ENCODE results near the gene LY6G6C.

LY6G6C gene

GRCh38 chr6:31705931-31706330, 15.6 kb downstream of the LY6G6C start:
- DNase-seq (ENCODE audit: low read depth) = no peak

DNA sequence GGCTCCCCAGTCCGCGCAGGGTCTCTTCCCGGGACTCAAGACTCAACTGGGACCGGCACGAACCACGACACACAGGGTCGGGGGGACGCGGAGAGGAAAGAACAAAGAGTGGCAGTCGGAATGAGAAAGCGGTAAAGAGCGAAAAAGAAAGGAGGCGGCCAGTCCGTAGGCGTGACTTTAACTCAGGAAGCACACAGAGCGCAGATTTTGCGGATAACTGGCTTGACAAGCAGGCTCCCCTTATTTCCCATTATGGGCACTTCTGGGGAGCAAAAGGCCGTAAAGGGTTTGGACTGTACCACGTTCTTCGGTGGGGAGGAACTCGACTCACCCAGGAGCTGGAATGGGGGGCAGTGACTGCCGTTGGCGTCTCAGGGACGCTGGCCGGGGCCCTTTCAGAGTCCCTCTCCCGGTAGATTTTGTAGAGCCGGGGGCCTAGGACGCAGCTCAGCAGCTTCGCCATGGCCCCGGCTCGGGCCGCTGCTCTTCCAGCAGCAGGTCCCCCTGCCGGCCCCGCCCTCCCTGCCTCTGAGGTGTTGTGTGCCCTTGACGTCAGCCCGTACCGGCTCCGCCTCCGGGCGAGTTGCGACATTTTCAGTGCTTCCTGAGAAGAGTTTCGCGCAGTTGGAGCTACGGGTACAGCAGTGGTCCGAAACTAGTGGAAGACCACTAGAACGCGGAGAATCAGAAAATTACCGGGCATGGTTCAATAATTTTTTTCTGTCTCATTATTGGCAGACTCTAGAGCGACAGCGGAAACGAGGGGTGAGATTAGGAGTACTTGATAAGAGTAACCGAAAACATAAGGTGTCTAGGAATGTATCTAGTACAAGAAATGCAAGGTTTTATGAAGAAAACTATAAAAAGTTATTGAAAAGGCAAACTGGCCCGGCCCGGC, 18.5 kb downstream of the LY6G6C start, which contains the start of gene ABHD16A:
Gene ABHD16A, minus strand, starts transcription at position 506 of the 898 bp plus-strand sequence. Its CDS starts 43 bp downstream, at position 463.
- peak; percentile 95 for DNase-seq (ENCODE audit: low read depth)

DNA sequence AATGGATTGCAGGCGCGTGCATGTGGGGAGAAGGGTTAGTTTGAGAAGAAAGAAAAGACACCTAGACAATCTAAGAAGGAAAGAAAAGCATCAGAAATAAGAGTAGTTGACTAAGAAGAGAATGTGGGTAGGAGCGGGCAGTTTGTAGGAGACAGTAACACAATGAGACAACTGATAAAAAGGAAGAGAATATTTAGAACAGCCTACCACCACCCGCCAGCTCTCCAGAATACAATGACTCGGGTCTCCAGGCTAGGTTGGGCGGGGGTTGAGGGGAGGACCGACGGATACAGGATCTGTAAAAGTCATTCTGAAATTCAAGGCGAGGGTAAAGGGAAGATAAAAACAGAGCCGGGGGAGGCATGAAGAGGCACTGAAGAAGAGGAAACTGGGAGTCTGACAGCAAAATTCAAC, 19.1 kb downstream of the LY6G6C start:
- DNase-seq (ENCODE audit: low read depth) = no peak

DNA sequence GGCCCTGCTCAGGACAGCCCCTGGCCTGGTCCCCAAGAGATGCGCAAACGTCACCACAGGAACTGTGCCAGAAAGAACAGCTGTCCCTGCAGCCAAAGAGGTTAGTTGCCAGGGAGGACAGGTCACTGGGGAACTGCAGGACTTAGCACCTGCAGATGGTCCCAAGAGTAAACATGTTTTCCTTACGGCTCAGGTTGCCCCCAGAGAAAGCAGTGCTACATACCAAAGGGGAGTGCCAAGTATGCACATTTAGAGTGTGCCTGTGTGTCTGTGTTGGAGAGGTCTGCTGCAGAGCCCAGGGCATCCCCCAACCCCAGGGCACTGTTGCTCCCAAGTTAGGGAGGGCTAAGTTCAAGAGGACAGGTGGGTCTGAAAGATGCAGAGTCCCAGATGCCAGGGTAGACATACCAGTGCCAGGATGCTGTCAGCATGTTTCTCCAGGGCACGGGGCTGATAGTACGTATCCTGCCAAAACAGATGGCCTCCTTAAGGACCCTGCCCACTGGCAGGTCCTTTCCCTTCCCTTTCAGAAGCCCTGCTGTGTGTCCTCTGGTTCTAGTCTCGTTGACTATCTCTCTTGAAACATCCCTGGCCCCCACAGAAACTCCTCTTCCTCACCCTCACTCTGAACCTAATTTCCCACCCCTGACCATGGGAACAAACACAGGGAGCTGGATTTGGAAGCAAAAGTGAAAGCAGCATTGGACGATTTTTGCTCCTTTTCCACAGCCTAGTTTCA, 19.7 kb downstream of the LY6G6C start:
- no peak for DNase-seq (ENCODE audit: low read depth)

DNA sequence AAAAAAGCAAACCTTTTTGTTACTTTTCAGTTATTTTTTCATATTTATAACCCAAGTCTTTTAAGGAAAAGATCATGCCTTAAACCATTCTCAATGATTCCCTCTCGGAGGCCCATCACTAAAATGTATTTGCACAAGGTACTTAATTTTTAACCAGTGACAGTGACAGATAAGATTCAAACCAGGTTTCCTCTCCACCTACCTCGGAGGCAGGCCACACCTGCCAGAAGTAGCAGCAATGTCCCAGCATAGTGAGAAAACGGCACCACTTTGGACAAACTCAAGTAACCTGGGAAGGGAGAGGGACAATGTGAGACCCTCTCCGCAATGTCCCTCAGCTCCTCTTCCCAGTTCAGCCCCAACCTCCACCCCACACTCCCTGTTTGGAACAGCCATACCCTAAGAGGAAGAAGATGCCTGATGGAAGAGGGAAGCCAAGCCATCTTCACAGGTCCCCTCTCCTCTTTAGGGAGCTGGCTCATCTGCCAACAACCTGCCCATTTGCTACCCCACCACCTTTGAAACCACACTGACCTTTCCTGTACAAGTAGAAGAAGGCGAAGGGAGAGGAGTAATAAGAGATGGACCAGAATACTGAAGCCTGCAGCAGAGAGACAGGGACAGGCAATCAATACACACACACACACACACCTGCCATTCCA, 20.7 kb downstream of the LY6G6C start:
- no peak for DNase-seq (ENCODE audit: low read depth)

DNA sequence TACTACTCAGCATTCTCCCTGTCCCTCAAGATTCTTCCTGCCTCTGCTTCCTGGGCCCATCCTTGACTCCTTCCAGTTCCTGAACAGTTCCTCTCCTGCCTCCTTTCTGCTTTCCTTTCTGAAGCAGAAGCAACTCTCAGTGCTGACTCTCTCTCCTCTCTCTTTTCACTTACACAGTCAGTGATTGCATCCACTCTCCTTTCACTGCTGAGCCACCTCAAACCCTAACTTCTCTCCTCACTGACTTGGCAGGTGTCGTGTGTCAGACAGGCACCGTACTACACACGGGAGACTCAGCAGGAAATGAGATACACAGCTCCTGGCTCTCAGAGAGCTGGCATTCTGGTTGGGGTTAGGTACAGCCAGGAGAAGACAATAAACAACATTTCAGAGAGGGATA, 24.0 kb downstream of the LY6G6C start:
- DNase-seq (ENCODE audit: low read depth) = no peak

DNA sequence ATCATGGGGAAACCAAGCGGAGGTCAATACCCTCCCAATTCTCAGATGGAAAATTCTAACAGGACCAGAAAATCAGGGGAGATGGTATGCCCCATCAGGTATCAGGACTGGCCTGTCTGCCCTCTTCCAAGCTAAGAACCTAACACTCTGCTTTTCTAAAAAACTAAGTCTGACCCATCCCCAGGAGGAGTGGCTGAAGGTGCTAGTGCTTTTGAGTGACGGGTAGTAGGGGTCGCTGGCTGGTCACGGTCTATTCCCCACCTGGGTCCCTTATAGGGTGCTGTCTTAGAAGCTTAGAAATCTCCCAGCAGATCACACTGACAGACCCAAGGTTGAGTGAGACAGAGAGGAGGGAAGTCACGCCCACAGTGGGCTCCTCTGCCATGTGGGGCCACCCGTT, 28.0 kb downstream of the LY6G6C start:
- no peak for DNase-seq (ENCODE audit: low read depth)

- no peak for DNase-seq (ENCODE audit: low read depth)
Observed at GRCh38 chr6:31692886-31693285, 28.7 kb downstream of the LY6G6C start.

DNA sequence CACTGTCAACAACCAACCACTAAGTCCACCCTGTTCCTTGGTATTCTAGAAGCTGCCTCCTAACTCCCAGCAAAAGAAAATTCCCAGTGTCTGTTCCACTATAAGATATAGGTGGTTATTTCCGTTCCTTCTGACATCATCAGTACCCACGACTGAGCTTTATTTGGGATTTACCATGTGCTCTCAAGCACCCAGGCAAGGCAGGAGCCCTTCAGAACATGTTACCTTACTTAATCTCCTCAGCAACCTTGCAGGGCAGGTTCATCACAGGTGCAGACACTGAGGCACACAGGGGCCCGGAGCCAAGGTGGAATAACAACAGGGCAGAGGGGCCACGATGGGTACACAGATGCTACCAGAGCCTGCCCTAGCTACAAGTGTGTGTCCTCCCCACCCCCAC, 29.2 kb downstream of the LY6G6C start:
- DNase-seq (ENCODE audit: low read depth) = no peak

DNA sequence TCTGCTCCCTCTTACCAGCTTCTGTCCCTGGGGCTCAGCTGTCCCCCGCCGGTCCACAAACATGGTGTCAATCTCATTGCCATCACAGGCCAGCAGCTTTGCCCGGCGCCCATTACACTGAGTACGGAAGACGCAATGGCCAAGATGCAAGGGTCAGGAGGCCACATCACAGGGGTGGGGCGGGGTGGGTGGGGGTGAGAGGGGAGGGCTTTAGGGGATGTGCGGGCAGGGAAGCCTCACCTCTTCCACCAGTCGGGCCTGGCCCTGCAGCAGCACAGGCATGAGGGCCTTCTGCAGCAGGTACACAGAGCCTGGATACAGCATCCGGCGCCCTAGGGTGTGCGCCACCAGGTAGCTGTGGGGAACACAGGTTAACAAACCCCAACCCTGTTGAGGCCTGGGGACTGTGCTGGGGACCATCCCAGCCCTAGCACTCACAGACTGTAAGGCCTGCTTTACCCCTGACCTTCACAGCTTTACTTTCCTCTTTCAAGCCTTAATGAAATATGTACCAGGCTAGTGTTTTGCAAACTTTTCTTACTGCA, 29.9 kb downstream of the LY6G6C start:
- no peak for DNase-seq (ENCODE audit: low read depth)

DNA sequence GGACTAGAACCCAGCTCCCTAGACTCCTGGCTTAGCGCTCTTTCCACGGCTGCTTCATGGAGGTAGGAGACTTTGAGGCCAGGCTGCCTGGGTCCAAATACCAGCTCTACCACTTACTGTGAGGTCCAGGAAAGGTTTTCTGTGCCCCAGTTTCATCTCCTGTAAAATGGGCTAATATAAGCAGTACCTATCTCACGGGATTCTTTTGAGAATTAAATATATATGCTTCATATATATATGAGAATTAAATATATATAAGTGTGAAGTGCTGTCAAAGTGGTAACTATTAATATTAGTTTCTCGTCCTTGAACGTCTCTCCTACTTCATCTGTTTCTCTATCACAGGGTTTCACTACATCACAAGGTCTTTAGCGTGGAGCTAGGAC, 30.5 kb downstream of the LY6G6C start:
- no peak for DNase-seq (ENCODE audit: low read depth)

DNA sequence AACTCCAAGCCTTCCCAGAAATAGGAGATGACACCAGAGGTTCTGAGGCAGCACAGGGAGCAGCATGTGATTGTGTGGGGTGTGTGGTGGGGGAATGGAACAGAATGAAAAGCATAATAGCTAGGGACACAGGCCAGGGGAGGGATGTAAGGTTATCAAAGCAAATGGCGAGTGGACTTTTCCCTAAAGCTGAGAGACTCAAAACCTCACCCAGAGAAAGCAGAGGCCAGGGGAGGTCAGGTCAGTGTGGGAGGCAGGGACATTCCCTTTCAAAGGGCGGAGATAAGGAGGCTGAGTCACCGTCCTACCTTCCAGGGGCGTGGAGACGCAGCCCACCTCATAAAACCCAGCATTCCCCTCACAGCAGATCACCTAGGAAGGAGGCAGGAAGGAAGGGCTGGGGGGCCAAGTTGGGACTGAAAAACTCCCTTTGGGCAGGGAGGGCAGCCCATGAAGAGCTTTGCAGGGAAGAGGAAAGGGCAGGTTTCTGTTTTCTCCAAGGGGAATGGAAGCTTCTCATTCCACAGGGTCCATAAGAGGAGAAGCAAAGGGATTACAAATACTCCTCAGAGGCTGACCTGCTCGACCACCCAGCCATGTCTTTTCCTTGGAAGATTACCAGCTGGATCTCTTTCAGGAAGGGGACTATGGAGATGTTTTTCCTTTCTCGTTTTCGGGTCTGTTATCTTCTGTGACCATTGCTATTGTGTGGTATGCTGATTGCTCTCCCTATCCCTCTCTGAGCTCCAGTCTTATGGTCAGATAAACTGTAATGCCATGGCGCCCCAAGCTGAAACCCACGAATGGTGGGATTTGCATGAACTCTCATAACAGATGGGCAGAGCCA, 31.1 kb downstream of the LY6G6C start:
- no peak for DNase-seq (ENCODE audit: low read depth)

GRCh38 chr6:31689249-31690110, 32.1 kb downstream of the LY6G6C start:
- DNase-seq (ENCODE audit: low read depth) = no peak

DNA sequence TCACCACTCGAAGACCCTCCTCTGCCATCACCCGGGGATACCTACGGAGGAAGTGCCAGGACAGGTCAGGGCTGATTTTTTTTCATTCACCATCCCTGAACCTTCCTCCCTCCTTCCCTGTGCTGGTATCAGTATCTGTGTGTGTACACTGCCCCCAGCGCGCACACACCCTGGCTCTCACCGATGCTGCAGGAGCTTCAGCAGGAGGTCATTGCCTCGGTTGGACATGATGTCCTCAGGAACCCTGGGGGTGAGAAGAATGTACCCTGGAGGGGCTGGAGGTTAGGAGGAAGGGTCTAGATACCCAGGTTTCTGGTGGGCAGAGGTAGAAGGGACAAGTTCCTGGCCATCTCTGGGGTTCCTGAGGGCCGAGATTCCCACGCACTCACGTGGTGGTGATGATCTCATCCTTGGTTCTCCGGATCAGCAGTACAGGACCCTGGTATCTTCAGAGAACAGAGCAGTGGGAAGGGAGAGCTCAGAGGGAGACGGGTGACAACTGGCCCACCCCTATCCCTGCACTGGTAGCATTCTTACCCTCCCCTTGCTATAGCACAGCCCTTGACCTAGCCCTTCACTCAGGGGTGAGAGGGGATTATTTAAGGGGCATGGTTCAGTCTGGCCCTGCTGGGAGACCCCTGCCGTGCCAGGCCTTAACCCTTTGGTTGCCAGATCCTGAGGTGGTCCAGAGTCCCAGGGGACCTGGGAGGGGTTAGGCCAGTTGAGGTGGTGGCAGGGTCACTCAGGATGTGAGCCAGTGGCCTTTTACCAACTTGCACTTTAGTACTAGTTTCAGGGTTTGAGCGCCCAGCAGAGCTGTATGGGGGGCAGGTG, 33.5 kb downstream of the LY6G6C start:
- DNase-seq (ENCODE audit: low read depth) = no peak

- no peak for DNase-seq (ENCODE audit: low read depth)
Observed at GRCh38 chr6:31687321-31687720, 34.2 kb downstream of the LY6G6C start.

DNA sequence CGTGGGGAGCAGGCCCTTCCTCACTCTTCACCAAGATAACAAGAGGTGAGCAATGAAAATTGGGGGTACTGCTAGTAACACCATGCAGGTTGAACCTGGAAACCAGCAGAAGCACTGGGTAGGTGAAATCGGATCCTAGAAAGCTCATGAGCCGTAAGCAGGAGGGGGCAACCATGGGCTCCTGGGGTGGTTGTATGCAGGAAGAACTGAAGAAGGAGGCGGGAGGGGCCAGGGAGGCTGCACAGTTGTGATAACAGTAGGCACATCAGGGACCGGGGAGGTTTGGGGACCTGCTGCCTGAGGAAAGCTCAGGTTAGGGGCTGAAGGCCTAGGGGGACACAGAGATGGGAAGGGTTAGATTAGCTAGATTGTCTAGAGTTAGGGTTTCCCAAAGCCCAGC, 35.1 kb downstream of the LY6G6C start:
- no peak for DNase-seq (ENCODE audit: low read depth)

DNA sequence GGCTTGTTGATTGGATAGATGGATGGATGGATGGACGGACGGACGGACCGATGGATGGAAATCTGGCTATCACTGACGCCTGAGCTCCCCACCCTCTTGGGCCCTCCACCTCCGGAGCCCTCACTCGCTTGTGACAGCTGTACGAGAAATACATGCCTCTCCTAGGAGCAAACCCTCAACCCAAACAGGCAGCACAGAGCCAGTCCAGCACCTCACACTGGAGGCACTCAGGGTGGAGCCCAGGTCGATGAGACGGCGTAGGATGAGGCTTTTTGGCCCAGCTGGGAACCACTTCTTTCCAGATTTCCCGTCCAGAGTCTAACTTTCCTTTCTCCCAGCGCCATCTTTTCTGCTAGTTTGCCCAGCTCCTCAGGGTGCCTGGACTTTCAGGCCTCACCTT, 38.0 kb downstream of the LY6G6C start:
- DNase-seq (ENCODE audit: low read depth) = no peak

- no peak for DNase-seq (ENCODE audit: low read depth)
Observed at GRCh38 chr6:31681135-31681671, 40.3 kb downstream of the LY6G6C start.

Data from activated gamma-delta T cell treated with anti-CD3 and anti-CD28 coated beads, Interleukin-2, amount 50 U/mL, for 16 hours (primary cell).